ENCODE results near the gene LIPC.

LIPC gene

GRCh38 chr15:58608129-58608590 lies 176.4 kb downstream of the LIPC start:
- Histone ChIP-seq H3K27me3 (ENCODE audit: insufficient read depth, low read length) (no peaks in the 10 kb centered on the region), H3K4me1 (ENCODE audit: insufficient read depth, low read length) (no peaks in the 10 kb centered on the region), H3K4me3 (ENCODE audit: low read length) (no peak overlapping the region), H3K9me3 (ENCODE audit: low read length) (no peaks in the 10 kb centered on the region), H3K36me3 (ENCODE audit: insufficient read depth, low read length) (peaks cover 20% of the 10 kb centered on the region), H2AFZ (ENCODE audit: low read depth, low read length) (no peak overlapping the region)

- H3K4me3 ChIP-seq (ENCODE audit: low read length), result no peak overlapping the region
- H3K36me3 ChIP-seq (ENCODE audit: insufficient read depth, low read length), result peaks cover 19% of the 10 kb centered on the region
- no peaks in the 10 kb centered on the region for H3K27me3 ChIP-seq (ENCODE audit: insufficient read depth, low read length)
- H3K9me3 ChIP-seq (ENCODE audit: low read length), result no peaks in the 10 kb centered on the region
- H2AFZ ChIP-seq (ENCODE audit: low read depth, low read length), result no peak overlapping the region
- no peaks in the 10 kb centered on the region for H3K4me1 ChIP-seq (ENCODE audit: insufficient read depth, low read length)
Observed at GRCh38 chr15:58608711-58609110, 176.9 kb downstream of the LIPC start.

GRCh38 chr15:58611731-58612676 lies 180.2 kb downstream of the LIPC start:
- H3K9me3 ChIP-seq (ENCODE audit: low read length), result peaks cover 9% of the 10 kb centered on the region
- no peak overlapping the region for H2AFZ ChIP-seq (ENCODE audit: low read depth, low read length)
- H3K4me1 ChIP-seq (ENCODE audit: insufficient read depth, low read length), result no peaks in the 10 kb centered on the region
- H3K4me3 ChIP-seq (ENCODE audit: low read length), result no peak overlapping the region
- H3K27me3 ChIP-seq (ENCODE audit: insufficient read depth, low read length), result no peaks in the 10 kb centered on the region
- peaks cover 12% of the 10 kb centered on the region for H3K36me3 ChIP-seq (ENCODE audit: insufficient read depth, low read length)

- Histone ChIP-seq H3K4me3 (ENCODE audit: low read length) (no peak overlapping the region), H3K9me3 (ENCODE audit: low read length) (peaks cover 12% of the 10 kb centered on the region), H3K4me1 (ENCODE audit: insufficient read depth, low read length) (no peaks in the 10 kb centered on the region), H3K36me3 (ENCODE audit: insufficient read depth, low read length) (peaks cover 10% of the 10 kb centered on the region), H2AFZ (ENCODE audit: low read depth, low read length) (no peak overlapping the region), H3K27me3 (ENCODE audit: insufficient read depth, low read length) (no peaks in the 10 kb centered on the region)
Observed at GRCh38 chr15:58616171-58616570, 184.4 kb downstream of the LIPC start.

All from neuron (in vitro differentiated cells).